Effector CD4-positive, alpha-beta T cell (primary cell): ENCODE data around the gene CMPK2.

ENCODE experiments used
- DNase-seq: peaks from one replicate; pipeline ENCODE4 v3.0.0-alpha.2; 2020

Gene CMPK2

GRCh38 chr2:6808426-6808825 is 57.3 kb downstream of the CMPK2 start:
- no peak for DNase-seq

- DNase-seq, result no peak
Measured at GRCh38 chr2:6806604-6807003, 59.1 kb downstream of the CMPK2 start.

- DNase-seq, result no peak
Measured at GRCh38 chr2:6800553-6800952, 65.2 kb downstream of the CMPK2 start.
